GM19395 (cell line): ENCODE data around the gene LGALS3BP.
"Not testable (repeated sequence)": the region's sequence is repeated elsewhere in the genome, so short reads cannot be mapped to it uniquely, and the experiment has no call there.

Experiments used
- ATAC-seq: cut with Tn5 transposase; IDR thresholded peaks from one replicate; pipeline ENCODE4 v1.9.1; 2021; ENCODE audit warnings: mild to moderate bottlenecking, moderate library complexity; ENCODE audit not compliant: unreplicated experiment

The LGALS3BP gene

GRCh38 chr17:78979780-78980623 is at the start of gene LGALS3BP:
TSS of gene LGALS3BP (minus strand) at chr17:78979923. CDS start at chr17:78977191, 2,732 bp downstream.
- ATAC-seq, result no peak

GRCh38 chr17:79028496-79029326 is 49.0 kb upstream of the LGALS3BP start:
- ATAC-seq, result no peak

GRCh38 chr17:79027925-79028491 is 48.3 kb upstream of the LGALS3BP start:
- ATAC-seq, result no peak

DNA sequence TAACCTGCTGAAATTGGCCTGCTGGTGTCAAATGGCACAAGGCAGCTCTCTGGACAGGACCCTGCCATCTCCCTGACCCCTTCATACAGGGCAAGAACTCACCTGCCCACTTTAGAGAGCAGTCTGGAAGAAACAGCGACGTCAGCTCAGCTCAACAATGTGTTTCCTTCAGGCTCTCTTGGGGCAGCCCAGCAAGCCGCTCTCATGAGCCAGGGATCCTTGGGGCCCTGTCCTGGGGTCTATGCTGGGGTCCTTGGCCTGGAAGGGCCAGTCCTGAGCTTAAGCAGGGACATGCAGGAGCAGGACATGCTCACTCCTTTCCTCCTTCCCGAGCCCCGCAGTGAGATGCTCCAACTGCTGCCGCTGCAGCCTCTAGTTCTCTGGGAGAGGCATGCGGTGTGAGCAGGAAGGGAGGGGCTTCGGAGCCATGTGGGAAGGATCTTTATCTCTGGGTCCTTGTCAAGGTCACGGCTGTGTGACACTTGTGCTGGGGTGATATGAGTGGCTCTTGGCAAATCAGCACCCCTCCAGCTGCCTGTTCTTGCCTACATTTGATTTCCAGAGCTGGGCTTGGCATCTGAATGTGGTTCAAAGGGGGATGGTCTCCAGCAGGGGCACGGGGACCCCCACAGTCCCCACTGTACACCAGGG is 47.7 kb upstream of the LGALS3BP start:
- ATAC-seq, result no peak

DNA sequence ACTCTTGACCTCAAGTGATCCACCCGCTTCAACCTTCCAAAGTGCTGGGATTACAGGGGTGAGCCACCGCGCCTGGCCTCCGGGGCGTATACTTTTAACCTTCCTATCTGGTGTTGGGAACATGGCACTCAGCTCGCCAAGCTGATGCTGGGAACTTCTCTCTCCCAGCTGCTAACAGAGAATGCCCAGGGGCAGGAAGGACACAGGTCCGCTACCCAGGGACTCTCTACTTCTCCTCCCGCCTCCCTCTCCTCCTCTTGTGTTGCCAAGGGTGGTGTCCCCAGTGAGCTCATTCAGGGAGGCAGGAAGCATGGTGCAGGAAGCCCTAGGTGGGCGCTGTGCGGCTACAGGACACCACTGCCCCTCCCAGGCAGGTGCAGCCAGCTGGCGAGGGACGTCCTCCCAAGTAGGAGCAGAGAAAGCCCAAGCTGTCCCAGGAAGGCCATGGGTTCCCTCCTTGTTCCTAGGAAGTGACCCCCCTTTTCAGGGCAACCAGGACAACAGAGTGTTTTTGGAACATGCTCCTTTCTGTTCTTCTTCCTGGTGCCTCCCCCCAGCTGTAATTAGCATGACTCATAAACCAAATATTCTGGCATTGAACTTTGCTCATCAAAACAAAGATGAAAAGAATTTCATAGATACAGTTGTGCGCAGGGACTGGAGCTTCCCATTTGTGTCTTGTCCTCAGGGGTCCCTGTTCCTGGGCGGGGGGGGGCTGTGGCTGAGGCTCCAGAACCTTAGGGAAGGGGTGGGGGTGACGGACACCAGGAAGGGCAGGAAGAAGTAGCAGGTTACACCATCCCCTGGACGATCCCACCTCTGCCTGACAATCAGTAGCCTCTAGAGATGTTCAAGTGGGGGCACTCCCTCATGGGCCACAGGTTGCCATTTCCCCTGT is 46.9 kb upstream of the LGALS3BP start:
- ATAC-seq, result no peak

GRCh38 chr17:79024901-79025737 is 45.4 kb upstream of the LGALS3BP start:
- no peak for ATAC-seq

GRCh38 chr17:79023886-79024771 is 44.4 kb upstream of the LGALS3BP start, which contains the start of gene C1QTNF1:
TSS of gene C1QTNF1 (plus strand) at chr17:79024169. CDS start at chr17:79043969, 19,800 bp downstream.
- ATAC-seq, result no peak

DNA sequence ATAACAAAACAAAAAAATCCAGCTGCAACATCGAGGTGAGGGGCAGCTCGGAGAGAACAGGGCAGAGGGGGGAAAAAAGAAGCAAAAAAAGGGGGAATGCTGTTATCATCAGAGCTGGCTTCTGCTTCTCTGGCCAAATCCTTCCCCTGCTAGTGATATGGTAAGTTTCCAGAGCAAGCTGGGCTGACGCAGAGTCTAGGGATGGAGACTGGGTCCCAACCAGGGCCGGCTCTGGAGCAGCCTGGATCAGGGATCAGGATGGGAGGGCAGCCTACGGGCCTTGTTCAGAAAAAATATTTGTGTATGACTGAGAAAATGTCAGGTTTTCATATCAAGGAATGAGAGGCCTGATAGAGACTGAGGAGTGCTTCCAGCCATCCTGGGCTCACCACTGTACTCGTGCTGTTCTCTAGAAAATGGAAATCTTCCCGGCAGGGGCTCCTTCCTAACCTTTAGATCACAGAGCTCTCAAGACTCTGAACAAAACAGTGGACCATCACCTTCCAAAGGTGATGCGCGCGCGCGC is 43.5 kb upstream of the LGALS3BP start:
- ATAC-seq, result no peak

GRCh38 chr17:79022507-79022991 is 42.8 kb upstream of the LGALS3BP start:
- no peak for ATAC-seq

- ATAC-seq, result not testable (repeated sequence)
These were observed 42.2 kb upstream of the LGALS3BP start for GRCh38 chr17:79021929-79022328.

GRCh38 chr17:79020631-79021301 is 41.0 kb upstream of the LGALS3BP start:
- no peak for ATAC-seq

DNA sequence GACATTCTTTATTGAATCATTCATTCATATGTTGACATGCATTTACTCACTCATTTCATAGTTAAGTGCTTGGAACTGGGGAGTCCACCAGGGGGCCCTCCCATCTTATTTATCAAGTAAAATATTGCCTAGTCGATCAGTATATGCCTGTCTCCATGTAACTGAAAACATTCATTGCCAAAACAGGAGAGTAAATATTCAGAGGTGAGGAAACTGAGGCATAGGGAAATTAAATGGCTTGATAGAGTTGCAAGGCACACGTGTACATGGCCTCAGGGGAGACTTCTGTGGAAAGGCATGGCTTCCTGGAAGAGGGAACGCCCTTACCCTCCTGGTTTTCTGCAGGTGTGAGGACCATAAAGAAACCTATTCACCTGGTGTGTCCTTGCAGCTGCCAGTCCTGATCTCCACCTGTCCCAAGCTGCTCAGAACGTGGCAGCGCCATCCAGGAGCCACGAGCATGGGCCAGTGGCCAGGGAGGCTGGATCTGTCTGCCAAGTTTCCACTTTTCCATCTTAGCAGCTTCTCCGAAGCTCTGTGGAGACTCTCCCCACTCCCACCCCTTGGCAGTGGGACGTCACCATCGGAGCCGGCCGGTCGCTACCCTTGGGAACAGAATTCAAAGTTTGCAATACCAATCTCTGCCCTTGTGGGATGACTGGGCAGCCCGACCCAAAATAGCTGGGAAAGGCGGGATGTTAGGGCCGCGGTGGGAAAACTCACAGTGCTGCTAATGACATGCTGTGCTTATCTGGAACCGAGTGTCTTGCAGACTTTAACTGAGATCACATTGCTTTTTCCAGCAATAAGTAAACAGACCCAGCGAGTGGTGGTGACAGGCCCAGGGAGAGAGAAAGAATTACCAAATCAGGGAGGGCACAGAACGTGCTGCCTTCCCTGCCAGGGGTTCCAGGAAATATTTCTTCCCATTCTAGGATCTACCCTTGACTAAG is 40.2 kb upstream of the LGALS3BP start:
- ATAC-seq, result no peak

GRCh38 chr17:79019261-79019631 is 39.5 kb upstream of the LGALS3BP start:
- ATAC-seq, result no peak

GRCh38 chr17:79018370-79018695 is 38.6 kb upstream of the LGALS3BP start:
- no peak for ATAC-seq

- ATAC-seq, result no peak
These were observed 38.0 kb upstream of the LGALS3BP start for GRCh38 chr17:79017546-79018369.
